Caco-2 (cell line): Measurements from ENCODE around the gene DCP2. TPM values are rescaled to one million over a fixed set of nuclear protein-coding genes. Genes with fewer than 3 reads are reported as not detected.

Experiments used
- BruUV-seq: library from RNA; stranded (reverse); fragments of 400-500 nt; replicated peaks from 2 replicates; lab custom pipeline; 2021; lab: Mats Ljungman, UMichigan
- CTCF ChIA-PET: fragments of 300-600 bp; sonication (Branson Sonifier 250); formaldehyde crosslinking; loops from one replicate; lab custom pipeline; 2022; ENCODE audit warnings: antibody characterized with exemption; lab: Charles Lee
- POLR2A ChIA-PET: fragments of 300-600 bp; sonication (Branson Sonifier 250); formaldehyde crosslinking; loops from one replicate; lab custom pipeline; 2022; ENCODE audit warnings: antibody characterized with exemption; lab: Charles Lee
- DNase-seq, 2 experiments: peaks; one replicate each; pipeline versions ENCODE4 v3.0.0 to v3.0.0-alpha.2; 2020 to 2022
- H3K27me3 ChIP-seq: replicated peaks from 2 replicates; pipeline ENCODE4 v1.6.0; 2011; ENCODE audit warnings: low read length; ENCODE audit not compliant: control insufficient read depth, insufficient read depth
- H3K36me3 ChIP-seq: 2 replicates; pipeline ENCODE4 v1.5.1; 2011; ENCODE audit warnings: low read length; ENCODE audit not compliant: control insufficient read depth, insufficient read depth
- H3K4me1 ChIP-seq: fragments of 250-450 bp; sonication (Bioruptor Pico); 2 replicates; pipeline ENCODE4 v1.5.1; 2020; ENCODE audit warnings: mild to moderate bottlenecking
- H3K4me3 ChIP-seq: 2 replicates; pipeline ENCODE4 v1.5.1; 2011; ENCODE audit warnings: low read depth, mild to moderate bottlenecking, control low read depth, low read length
- H3K9me3 ChIP-seq: fragments of 250-450 bp; sonication (Bioruptor Pico); 2 replicates; pipeline ENCODE4 v1.5.1; 2020; ENCODE audit warnings: mild to moderate bottlenecking, moderate library complexity
- H3K27ac Mint-ChIP-seq: one replicate; pipeline ENCODE4 v1.8.0; 2022; ENCODE audit warnings: mixed read lengths; ENCODE audit not compliant: unreplicated experiment
- H3K27me3 Mint-ChIP-seq: one replicate; pipeline ENCODE4 v1.8.0; 2022; ENCODE audit warnings: mixed read lengths; ENCODE audit not compliant: insufficient read depth, unreplicated experiment
- H3K36me3 Mint-ChIP-seq: one replicate; pipeline ENCODE4 v1.8.0; 2022; ENCODE audit warnings: mild to moderate bottlenecking, mixed read lengths; ENCODE audit not compliant: insufficient read depth, unreplicated experiment
- H3K4me1 Mint-ChIP-seq: one replicate; pipeline ENCODE4 v1.8.0; 2022; ENCODE audit warnings: low read depth, mixed read lengths; ENCODE audit not compliant: unreplicated experiment
- H3K4me3 Mint-ChIP-seq: one replicate; pipeline ENCODE4 v1.8.0; 2022; ENCODE audit warnings: mild to moderate bottlenecking, moderate library complexity, mixed read lengths; ENCODE audit not compliant: unreplicated experiment
- H3K9me3 Mint-ChIP-seq: one replicate; pipeline ENCODE4 v1.8.0; 2022; ENCODE audit warnings: mixed read lengths; ENCODE audit not compliant: unreplicated experiment
- intact Hi-C: fragments of 100-400 bp; cut with micrococcal nuclease; formaldehyde crosslinking; loops from one replicate; pipeline ENCODE4 v1.10.0; 2022; ENCODE audit not compliant: unreplicated experiment
- total RNA-seq: library from RNA; stranded (reverse); gene quantifications from 2 replicates; pipeline ENCODE4 v1.2.3, GENCODE V29; 2022
- TF ChIP-seq, protein P1 (sequence below), 2 experiments: fragments of 200-600 bp in 1 of 2; IDR thresholded peaks; 1 replicate in 1 of 2; 2 replicates in 1 of 2; pipeline versions ENCODE4 v1.5.1 to v1.8.0; 2011 to 2022; ENCODE audit warnings: antibody characterized with exemption in 1 of 2, control low read depth in 1 of 2, inconsistent platforms in 1 of 2, low read depth in 1 of 2, low read length in 1 of 2, mild to moderate bottlenecking in 1 of 2, moderate library complexity in 1 of 2; ENCODE audit not compliant: insufficient read depth in 1 of 2, severe bottlenecking in 1 of 2, unreplicated experiment in 1 of 2

The DCP2 gene
- total RNA-seq, 1 experiment from 2014 or later, result 149 TPM

GRCh38 chr5:113053511-113053995, 77.0 kb downstream of the DCP2 start:
- Mint-ChIP-seq H3K4me3 (no peak overlapping the region), H3K36me3 (no peaks in the 10 kb centered on the region), H3K9me3 (no peaks in the 10 kb centered on the region), H3K4me1 (no peaks in the 10 kb centered on the region), H3K27ac (no peak overlapping the region), H3K27me3 (no peaks in the 10 kb centered on the region)
- intact Hi-C loops, result no loop called here
- no peak for DNase-seq
- H3K36me3 ChIP-seq, result no peaks in the 10 kb centered on the region
- no peak overlapping the region for H3K4me3 ChIP-seq
- no peaks in the 10 kb centered on the region for H3K4me1 ChIP-seq
- CTCF ChIA-PET, result interaction anchor here (1.1 kb wide), 1 partner anchor 27 kb away, joined by 3 read pairs; no protein-coding TSS in a partner anchor
- TF ChIP-seq, protein P1, sequence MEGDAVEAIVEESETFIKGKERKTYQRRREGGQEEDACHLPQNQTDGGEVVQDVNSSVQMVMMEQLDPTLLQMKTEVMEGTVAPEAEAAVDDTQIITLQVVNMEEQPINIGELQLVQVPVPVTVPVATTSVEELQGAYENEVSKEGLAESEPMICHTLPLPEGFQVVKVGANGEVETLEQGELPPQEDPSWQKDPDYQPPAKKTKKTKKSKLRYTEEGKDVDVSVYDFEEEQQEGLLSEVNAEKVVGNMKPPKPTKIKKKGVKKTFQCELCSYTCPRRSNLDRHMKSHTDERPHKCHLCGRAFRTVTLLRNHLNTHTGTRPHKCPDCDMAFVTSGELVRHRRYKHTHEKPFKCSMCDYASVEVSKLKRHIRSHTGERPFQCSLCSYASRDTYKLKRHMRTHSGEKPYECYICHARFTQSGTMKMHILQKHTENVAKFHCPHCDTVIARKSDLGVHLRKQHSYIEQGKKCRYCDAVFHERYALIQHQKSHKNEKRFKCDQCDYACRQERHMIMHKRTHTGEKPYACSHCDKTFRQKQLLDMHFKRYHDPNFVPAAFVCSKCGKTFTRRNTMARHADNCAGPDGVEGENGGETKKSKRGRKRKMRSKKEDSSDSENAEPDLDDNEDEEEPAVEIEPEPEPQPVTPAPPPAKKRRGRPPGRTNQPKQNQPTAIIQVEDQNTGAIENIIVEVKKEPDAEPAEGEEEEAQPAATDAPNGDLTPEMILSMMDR (IDR thresholded peaks at IDR 0.05; ENCODE audit: insufficient read depth in 1 of 2, low read depth in 1 of 2, low read length in 1 of 2, severe bottlenecking in 1 of 2, unreplicated experiment in 1 of 2), result no peak
- H3K27me3 ChIP-seq, result no peaks in the 10 kb centered on the region
- POLR2A ChIA-PET, result no interaction called here
- H3K9me3 ChIP-seq, result no peaks in the 10 kb centered on the region
- BruUV-seq, result no TSS peak

DNA sequence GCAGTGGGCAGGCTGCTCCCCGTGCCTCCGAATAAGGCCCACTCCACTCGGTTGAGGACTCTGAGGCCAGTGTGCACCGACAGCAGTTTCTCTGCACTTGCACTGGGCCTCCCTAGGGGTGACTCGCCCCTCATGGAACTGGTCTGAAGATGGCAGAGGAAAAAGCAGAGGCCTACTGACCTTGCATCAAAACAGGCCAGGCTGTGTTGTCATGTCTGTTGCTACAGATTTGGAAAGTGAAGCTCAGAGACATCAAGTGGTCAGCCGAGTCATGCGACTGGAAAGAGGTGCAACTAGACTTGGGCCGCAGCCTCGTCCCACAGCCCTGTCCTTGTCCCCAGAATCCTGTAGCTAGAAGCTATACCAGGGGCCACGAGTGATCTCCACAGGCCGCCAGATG, 78.3 kb downstream of the DCP2 start:
- Mint-ChIP-seq H3K4me3 (no peak overlapping the region), H3K27me3 (peaks cover 4% of the 10 kb centered on the region), H3K4me1 (no peaks in the 10 kb centered on the region), H3K36me3 (no peaks in the 10 kb centered on the region), H3K9me3 (no peaks in the 10 kb centered on the region), H3K27ac (no peak overlapping the region)
- intact Hi-C loops, result no loop called here
- POLR2A ChIA-PET, result no interaction called here
- no peaks in the 10 kb centered on the region for H3K4me1 ChIP-seq
- BruUV-seq, result no TSS peak
- CTCF ChIA-PET, result no interaction called here
- H3K36me3 ChIP-seq, result no peaks in the 10 kb centered on the region
- no peaks in the 10 kb centered on the region for H3K9me3 ChIP-seq
- TF ChIP-seq, protein P1 (IDR thresholded peaks at IDR 0.05; ENCODE audit: insufficient read depth in 1 of 2, low read depth in 1 of 2, low read length in 1 of 2, severe bottlenecking in 1 of 2, unreplicated experiment in 1 of 2), result no peak
- H3K27me3 ChIP-seq, result no peaks in the 10 kb centered on the region
- no peak overlapping the region for H3K4me3 ChIP-seq
- no peak for DNase-seq

GRCh38 chr5:113056988-113057387, 80.4 kb downstream of the DCP2 start:
- BruUV-seq, result no TSS peak
- intact Hi-C loops, result loop anchor here (1.0 kb wide), 1 partner anchor 273 kb away; no protein-coding TSS in a partner anchor

More at GRCh38 chr5:113056988-113057387, 80.4 kb downstream of the DCP2 start:
- Histone ChIP-seq H3K27me3 (no peaks in the 10 kb centered on the region), H3K4me3 (no peak overlapping the region), H3K9me3 (no peaks in the 10 kb centered on the region), H3K4me1 (no peaks in the 10 kb centered on the region), H3K36me3 (no peaks in the 10 kb centered on the region)
- TF ChIP-seq, protein P1 (IDR thresholded peaks at IDR 0.05; ENCODE audit: insufficient read depth in 1 of 2, low read depth in 1 of 2, low read length in 1 of 2, severe bottlenecking in 1 of 2, unreplicated experiment in 1 of 2), result no peak
- H3K9me3 Mint-ChIP-seq, result no peaks in the 10 kb centered on the region
- POLR2A ChIA-PET, result interaction anchor here (0.6 kb wide), 1 partner anchor 28 kb away, joined by 4 read pairs; no protein-coding TSS in a partner anchor
- H3K27me3 Mint-ChIP-seq, result peaks cover 10% of the 10 kb centered on the region
- no peaks in the 10 kb centered on the region for H3K36me3 Mint-ChIP-seq
- no peak for DNase-seq
- CTCF ChIA-PET, result no interaction called here
- no peaks in the 10 kb centered on the region for H3K4me1 Mint-ChIP-seq
- no peak overlapping the region for H3K27ac Mint-ChIP-seq
- H3K4me3 Mint-ChIP-seq, result no peak overlapping the region
